PFSK-1 (cell line): ENCODE data around the gene RYR3.

ENCODE experiments used
- FOXP2 ChIP-seq: optimal IDR thresholded peaks from 2 replicates; pipeline ENCODE3; 2011; ENCODE audit warnings: borderline replicate concordance, control low read depth, inconsistent platforms; ENCODE audit not compliant: insufficient read depth; ENCODE audit errors: extremely low read length, extremely low read depth
- POLR2AphosphoS5 ChIP-seq: IDR thresholded peaks from 2 replicates; pipeline ENCODE4 v1.6.1; 2012; ENCODE audit warnings: low read depth, mild to moderate bottlenecking, control low read depth, low read length, moderate library complexity
- REST ChIP-seq, 2 experiments: IDR thresholded peaks; 2 replicates each; pipeline versions ENCODE4 v1.6.1 to v1.8.0; 2011 to 2012; ENCODE audit warnings: low read depth in 2 of 2, low read length in 2 of 2, control low read depth in 1 of 2, inconsistent platforms in 1 of 2, mild to moderate bottlenecking in 1 of 2, moderate library complexity in 1 of 2; ENCODE audit not compliant: insufficient read depth in 1 of 2
- SIN3A ChIP-seq: IDR thresholded peaks from 2 replicates; pipeline ENCODE4 v1.6.1; 2012; ENCODE audit warnings: mild to moderate bottlenecking, low read length, moderate library complexity, borderline replicate concordance; ENCODE audit not compliant: insufficient read depth
- TAF1 ChIP-seq: IDR thresholded peaks from 2 replicates; pipeline ENCODE4 v1.6.1; 2012; ENCODE audit warnings: low read length, control low read depth, borderline replicate concordance; ENCODE audit not compliant: insufficient read depth

- TF ChIP-seq FOXP2: no peak
- no peak for TF ChIP-seq POLR2AphosphoS5
- no peak for TF ChIP-seq TAF1
- TF ChIP-seq SIN3A: no peak
- TF ChIP-seq REST (IDR thresholded peaks at IDR 0.05; ENCODE audit: insufficient read depth in 1 of 2, low read depth in 2 of 2, low read length in 2 of 2): no peak
These were observed 596.6 kb downstream of the RYR3 start for GRCh38 chr15:33907326-33907725.
